Measurements from ENCODE around the gene SLC35F1.

SLC35F1 gene

DNA sequence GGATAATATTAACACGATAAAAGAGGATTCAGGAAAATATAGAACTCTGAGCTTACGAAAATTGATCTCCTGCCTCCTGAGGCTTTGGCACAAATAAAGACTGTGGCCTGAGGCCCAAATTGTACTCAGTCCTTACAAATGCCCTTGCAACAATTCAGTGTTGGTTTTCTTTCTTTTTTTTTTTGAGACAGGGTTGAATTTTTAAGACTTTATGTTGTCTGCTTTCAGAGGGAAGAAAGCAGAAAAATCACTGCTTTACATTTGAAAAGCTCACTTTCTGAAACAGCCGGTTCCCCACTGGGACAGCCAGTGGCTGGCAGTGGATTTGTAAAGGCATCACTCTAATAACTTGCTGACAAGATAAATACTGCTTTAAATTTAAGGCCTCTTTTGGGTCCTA lies 290.5 kb downstream of the SLC35F1 start:
- no peak for DNase-seq (ENCODE audit: low spot score)

- no peak for DNase-seq (ENCODE audit: low spot score)
Observed at GRCh38 chr6:118198746-118199145, 291.7 kb downstream of the SLC35F1 start.

GRCh38 chr6:118200160-118200559 lies 293.1 kb downstream of the SLC35F1 start:
- no peak for DNase-seq (ENCODE audit: low spot score)

DNA sequence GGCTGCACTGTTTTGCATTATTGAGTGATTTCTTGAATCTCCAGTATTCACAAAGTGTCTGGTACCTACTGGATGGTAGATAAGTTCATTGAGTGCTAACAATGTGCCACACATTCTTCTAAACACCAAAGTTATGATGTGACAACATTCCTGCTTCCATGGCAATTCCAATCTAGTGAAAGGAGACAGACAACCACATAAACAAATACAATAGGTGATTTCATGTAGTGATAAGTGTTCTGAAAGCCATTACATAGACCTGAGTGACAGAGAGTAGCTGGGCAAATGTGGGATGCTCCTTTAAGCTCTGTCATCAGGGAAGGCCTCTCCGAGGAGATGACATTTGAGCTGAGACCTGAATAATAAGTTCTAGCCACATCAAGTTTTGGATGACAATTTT lies 295.5 kb downstream of the SLC35F1 start:
- no peak for DNase-seq (ENCODE audit: low spot score)

- no peak for DNase-seq (ENCODE audit: low spot score)
Observed at GRCh38 chr6:118203545-118203944, 296.5 kb downstream of the SLC35F1 start.

DNA sequence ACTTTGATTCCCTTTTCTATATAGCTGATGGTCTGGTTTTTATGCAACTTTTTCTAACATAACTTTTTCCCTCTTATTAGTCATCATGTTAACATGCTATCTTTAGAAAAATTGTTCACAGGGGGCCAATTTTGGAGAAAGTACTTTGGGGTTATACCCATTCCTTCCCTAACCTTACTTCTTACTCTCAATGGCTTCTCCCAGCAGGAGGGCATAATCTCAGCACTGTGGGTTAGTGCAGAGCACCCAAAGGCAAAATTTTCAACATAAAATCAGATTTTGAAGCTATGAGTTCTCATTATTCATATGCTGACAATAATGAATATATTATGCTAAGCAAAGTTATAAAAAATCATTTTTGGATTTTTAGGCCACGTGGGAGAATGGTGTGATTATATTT lies 299.2 kb downstream of the SLC35F1 start:
- DNase-seq (ENCODE audit: low spot score), result no peak

DNA sequence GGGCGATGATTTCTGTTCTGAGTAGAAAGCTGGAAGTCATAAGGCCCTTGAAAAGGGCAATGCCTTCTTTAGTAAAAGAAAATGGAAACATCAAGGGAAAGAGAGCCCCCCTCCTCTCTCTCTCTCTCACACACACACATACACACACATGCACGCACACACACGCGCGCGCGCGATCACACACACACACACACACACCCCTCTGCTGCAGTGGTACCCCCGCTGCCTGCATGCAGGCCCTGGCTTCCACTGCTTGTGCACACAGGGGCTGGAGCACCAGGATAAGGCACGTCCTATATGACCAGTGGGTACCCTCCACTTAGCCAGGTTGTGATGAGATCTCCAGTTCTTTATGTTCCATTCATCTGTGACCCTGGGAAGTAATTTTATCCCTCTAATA lies 300.9 kb downstream of the SLC35F1 start:
- no peak for DNase-seq (ENCODE audit: low spot score)

- DNase-seq (ENCODE audit: low spot score), result no peak
Observed at GRCh38 chr6:118212451-118213173, 305.5 kb downstream of the SLC35F1 start.

- DNase-seq (ENCODE audit: low spot score), result no peak
Observed at GRCh38 chr6:118215269-118215668, 308.2 kb downstream of the SLC35F1 start.

- DNase-seq (ENCODE audit: low spot score), result no peak
Observed at GRCh38 chr6:118216751-118217150, 309.7 kb downstream of the SLC35F1 start.

- no peak for DNase-seq (ENCODE audit: low spot score)
Observed at GRCh38 chr6:118218156-118218555, 311.1 kb downstream of the SLC35F1 start.

DNA sequence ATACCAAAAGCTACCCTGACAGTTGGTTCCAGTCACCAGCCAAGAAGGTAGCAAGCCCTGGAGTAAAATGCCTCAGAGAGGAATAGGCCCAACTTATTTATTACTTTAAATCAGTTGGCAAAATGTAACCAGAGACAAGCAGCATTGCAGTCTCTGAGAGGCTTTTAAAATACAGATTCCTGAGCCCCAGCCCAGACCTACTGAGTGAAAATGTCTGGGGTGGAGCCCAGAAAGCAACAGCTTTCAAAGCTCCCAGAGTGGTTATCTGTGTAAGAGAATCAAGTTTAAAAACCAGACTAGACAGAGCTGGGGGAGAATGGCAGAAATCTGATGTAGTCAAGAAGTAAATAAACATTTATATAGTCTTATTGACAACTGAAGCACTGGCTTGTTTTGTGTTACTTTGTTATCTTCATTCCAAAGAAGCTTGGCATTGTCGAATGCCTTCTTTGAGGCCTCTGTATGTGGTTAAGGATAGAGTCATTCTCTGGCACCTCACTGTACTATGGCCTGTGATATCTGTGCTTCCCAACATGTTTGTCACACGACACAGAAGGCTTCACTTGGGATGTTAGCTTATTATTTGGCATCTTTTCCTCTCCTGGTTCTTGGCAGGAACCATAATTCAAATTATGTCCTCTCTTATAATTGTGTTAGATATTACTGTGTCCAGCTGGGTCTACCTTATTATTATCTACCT lies 313.5 kb downstream of the SLC35F1 start:
- DNase-seq (ENCODE audit: low spot score), result no peak

DNA sequence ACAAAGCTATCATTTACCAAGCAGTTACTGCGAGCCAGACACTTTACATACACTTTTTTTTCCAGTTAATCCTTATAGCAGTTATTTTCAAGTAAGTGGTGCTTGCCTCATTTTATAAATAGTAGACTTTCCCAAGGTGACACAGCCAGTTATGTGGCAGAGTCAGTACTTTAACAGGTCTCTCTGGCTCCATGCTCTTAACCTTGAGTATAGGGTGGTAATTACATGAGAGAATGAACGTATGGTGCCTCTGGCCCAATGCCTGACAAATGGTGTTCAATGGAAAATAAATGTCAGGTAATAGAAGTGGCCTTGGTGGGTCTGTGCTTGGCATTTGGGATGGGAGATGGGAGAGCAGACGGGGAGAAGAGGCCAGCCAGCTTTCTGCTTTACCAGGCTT lies 316.3 kb downstream of the SLC35F1 start:
- no peak for DNase-seq (ENCODE audit: low spot score)

DNA sequence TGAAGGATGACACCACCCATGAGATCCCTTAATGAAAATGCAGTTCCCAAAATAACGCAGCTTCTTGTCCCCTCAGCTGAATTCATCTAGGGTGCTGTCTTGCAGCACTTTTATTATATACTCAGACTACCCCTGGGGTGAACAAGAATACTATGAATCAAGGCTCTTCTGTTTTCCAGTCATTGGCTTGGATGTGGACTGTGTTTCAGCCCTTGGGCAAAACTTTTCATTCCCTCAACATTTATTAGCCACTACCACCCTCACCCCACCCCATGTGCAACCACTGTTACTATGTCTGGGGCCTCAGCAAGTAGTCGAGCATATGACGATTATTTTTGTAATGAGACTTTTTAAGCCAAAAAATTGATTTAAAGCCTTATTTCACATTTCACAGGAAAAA lies 321.8 kb downstream of the SLC35F1 start:
- DNase-seq (ENCODE audit: low spot score), result no peak

GRCh38 chr6:118240878-118241528 lies 333.9 kb downstream of the SLC35F1 start:
- DNase-seq (ENCODE audit: low spot score), result no peak

- DNase-seq (ENCODE audit: low spot score), result no peak
Observed at GRCh38 chr6:118246406-118246805, 339.3 kb downstream of the SLC35F1 start.

DNA sequence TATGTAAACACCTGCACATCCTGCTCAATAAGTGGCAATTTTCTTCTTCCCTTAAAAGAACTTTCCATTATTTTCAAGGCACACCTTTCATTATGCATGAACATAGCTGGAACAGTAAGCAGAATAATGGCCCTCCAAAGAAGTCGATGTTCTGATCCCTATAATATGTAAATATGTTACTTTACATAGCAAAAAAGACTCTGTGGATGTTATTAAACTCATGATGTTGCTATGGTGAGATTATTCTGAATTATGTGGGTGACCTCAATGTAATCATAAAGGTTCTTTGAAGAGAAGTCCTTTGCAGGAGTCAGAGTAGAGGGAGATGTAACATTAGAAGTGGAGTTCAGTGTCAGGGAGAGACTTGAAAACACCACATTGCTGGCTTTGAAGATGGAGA lies 341.1 kb downstream of the SLC35F1 start:
- DNase-seq (ENCODE audit: low spot score), result no peak

- DNase-seq (ENCODE audit: low spot score), result no peak
Observed at GRCh38 chr6:118249680-118250079, 342.6 kb downstream of the SLC35F1 start.

DNA sequence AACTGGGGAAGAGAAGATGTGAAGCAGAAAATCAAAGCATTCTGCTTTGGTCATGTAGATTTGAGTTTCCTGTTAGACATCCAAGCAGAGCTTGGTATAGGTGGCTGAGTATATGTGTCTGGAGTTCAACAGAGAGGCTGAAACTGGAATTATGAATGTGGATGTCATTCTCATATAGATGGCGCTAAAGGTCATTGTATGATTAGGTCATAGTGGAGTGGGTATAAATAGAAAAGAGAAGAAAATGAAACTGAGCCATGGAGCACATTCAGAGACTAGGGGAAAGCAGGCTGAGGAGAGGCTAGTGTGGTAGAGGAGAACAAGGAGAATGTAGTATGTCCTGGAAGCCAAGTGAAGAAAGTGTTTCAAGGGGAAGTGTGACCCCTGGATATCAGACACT lies 345.4 kb downstream of the SLC35F1 start:
- DNase-seq (ENCODE audit: low spot score), result no peak

- no peak for DNase-seq (ENCODE audit: low spot score)
Observed at GRCh38 chr6:118253741-118254140, 346.7 kb downstream of the SLC35F1 start.

DNA sequence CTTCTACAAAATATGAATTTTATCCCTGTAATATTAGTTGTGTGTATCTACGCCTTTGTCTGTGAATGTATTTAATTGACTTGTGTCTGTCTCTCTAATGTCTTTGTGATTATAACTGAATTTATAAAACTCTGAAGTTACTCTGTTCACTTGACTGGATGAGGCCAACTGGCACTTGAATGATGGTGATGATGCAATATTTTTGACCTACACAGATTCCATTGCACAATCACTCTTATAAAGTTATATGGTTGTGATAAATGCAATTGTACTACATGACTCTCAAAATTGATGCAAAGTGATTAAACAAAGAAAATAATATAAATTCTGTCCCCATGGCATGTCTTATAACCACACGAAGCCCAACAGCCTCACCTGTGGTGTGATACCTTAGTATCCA lies 353.8 kb downstream of the SLC35F1 start:
- no peak for DNase-seq (ENCODE audit: low spot score)

- peak; percentile 23 for DNase-seq (ENCODE audit: low spot score)
Observed at GRCh38 chr6:118263921-118264486, 356.9 kb downstream of the SLC35F1 start.

DNA sequence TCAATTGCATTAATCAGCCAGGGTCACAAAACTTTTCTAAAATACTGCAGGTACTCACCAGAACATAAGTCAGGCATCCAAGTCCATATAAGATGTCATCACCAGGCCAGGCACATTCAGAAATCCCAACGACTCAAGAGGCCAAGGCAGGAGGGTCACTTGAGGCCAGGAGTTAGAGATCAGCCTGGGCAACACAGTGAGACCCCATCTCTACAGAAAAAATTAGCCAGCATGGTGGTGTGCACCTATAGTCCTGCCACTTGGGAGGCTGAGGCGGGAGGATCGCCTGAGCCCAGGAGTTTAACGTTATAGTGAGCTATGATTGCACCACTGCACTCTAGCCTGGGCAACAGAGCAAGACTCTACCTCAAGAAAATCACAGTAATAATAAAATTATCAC lies 362.6 kb downstream of the SLC35F1 start:
- DNase-seq (ENCODE audit: low spot score), result no peak

Measured in SW480 (cell line).